SU-DHL-6 (cell line): ENCODE data around the gene NT5DC2.
"Not testable (repeated sequence)": the region's sequence is repeated elsewhere in the genome, so short reads cannot be mapped to it uniquely, and the experiment has no call there.

Source experiments
- CTCF ChIP-seq: fragments of 200-600 bp; sonication (generic); IDR thresholded peaks from one replicate; pipeline ENCODE4 v1.5.1; 2017; ENCODE audit warnings: antibody characterized with exemption, mild to moderate bottlenecking, low read length, moderate library complexity; ENCODE audit not compliant: insufficient read depth, poor library complexity, severe bottlenecking
- EZH2phosphoT487 ChIP-seq: fragments of 200-600 bp; sonication (generic), shearing (Covaris generic); conservative IDR thresholded peaks from 2 replicates; pipeline ENCODE4 v1.6.1; 2018; ENCODE audit warnings: mild to moderate bottlenecking, antibody characterized with exemption, low read length, moderate library complexity, mixed read lengths

- TF ChIP-seq CTCF, EZH2phosphoT487: not testable (repeated sequence)
Observed at GRCh38 chr3:52526671-52527038, 7.0 kb downstream of the NT5DC2 start.
